Sigmoid colon (tissue), 4 donors: ENCODE results near the gene PRMT3.

Experiments
- EP300 ChIP-seq, 4 donors: sonication (generic); formaldehyde crosslinking; IDR thresholded peaks; one replicate each; pipeline ENCODE4 v1.6.1; 2017; ENCODE audit warnings: antibody characterized with exemption in 4 of 4
- POLR2A ChIP-seq, 2 donors: fragments of 450-650 bp; IDR thresholded peaks; one replicate each; pipeline ENCODE4 v1.6.1; 2016; ENCODE audit warnings: antibody characterized with exemption in 2 of 2, mild to moderate bottlenecking in 2 of 2, moderate library complexity in 2 of 2
- POLR2AphosphoS5 ChIP-seq, 4 donors: sonication (generic); formaldehyde crosslinking; IDR thresholded peaks; one replicate each; pipeline ENCODE4 v1.6.1; 2017; ENCODE audit warnings: antibody characterized with exemption in 4 of 4
- TF ChIP-seq, protein P1 (sequence below), 4 experiments: fragments of 450-650 bp in 3 of 4; fragments of 200-600 bp in 1 of 4; IDR thresholded peaks; one replicate each; pipeline ENCODE4 v1.5.1; 2016 to 2019; ENCODE audit warnings: antibody characterized with exemption in 4 of 4, mild to moderate bottlenecking in 3 of 4, moderate library complexity in 2 of 4

GRCh38 chr11:20372081-20372626, 15.4 kb upstream of the PRMT3 start:
- TF ChIP-seq, protein P1, sequence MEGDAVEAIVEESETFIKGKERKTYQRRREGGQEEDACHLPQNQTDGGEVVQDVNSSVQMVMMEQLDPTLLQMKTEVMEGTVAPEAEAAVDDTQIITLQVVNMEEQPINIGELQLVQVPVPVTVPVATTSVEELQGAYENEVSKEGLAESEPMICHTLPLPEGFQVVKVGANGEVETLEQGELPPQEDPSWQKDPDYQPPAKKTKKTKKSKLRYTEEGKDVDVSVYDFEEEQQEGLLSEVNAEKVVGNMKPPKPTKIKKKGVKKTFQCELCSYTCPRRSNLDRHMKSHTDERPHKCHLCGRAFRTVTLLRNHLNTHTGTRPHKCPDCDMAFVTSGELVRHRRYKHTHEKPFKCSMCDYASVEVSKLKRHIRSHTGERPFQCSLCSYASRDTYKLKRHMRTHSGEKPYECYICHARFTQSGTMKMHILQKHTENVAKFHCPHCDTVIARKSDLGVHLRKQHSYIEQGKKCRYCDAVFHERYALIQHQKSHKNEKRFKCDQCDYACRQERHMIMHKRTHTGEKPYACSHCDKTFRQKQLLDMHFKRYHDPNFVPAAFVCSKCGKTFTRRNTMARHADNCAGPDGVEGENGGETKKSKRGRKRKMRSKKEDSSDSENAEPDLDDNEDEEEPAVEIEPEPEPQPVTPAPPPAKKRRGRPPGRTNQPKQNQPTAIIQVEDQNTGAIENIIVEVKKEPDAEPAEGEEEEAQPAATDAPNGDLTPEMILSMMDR (IDR thresholded peaks at IDR 0.05): no peak
- no peak for TF ChIP-seq POLR2A (IDR thresholded peaks at IDR 0.05)
- TF ChIP-seq POLR2AphosphoS5 (IDR thresholded peaks at IDR 0.05): no peak
- no peak for TF ChIP-seq EP300 (IDR thresholded peaks at IDR 0.05)
